Effector memory CD4-positive, alpha-beta T cell (primary cell): ENCODE measurements around the gene ACBD5.
A peak's percentile ranks its signal among the peaks of the same experiment; 100 is the strongest.
"Not testable (repeated sequence)": the region's sequence is repeated elsewhere in the genome, so short reads cannot be mapped to it uniquely, and the experiment has no call there.

ENCODE experiments used
- DNase-seq, 3 donors: peaks; one replicate each; pipeline ENCODE4 v3.0.0-alpha.2; 2020
- H3K27ac ChIP-seq: 2 replicates; pipeline ENCODE4 v1.7.0; 2013; ENCODE audit warnings: mild to moderate bottlenecking, low read length, moderate library complexity; ENCODE audit not compliant: insufficient read depth, poor library complexity, severe bottlenecking
- H3K27me3 ChIP-seq: replicated peaks from 2 replicates; pipeline ENCODE4 v1.7.0; 2013; ENCODE audit warnings: mild to moderate bottlenecking, low read length; ENCODE audit not compliant: insufficient read depth, control insufficient read depth, poor library complexity, severe bottlenecking
- H3K36me3 ChIP-seq: 2 replicates; pipeline ENCODE4 v1.7.0; 2013; ENCODE audit warnings: mild to moderate bottlenecking, low read length, moderate library complexity; ENCODE audit not compliant: control insufficient read depth, insufficient read depth
- H3K4me1 ChIP-seq: 2 replicates; pipeline ENCODE4 v1.7.0; 2013; ENCODE audit warnings: low read length, mild to moderate bottlenecking; ENCODE audit not compliant: control insufficient read depth, insufficient read depth, poor library complexity, severe bottlenecking
- H3K4me3 ChIP-seq: 2 replicates; pipeline ENCODE4 v1.7.0; 2013; ENCODE audit warnings: low read length, low read depth, mild to moderate bottlenecking; ENCODE audit not compliant: insufficient read depth, poor library complexity, severe bottlenecking
- H3K9me3 ChIP-seq: 2 replicates; pipeline ENCODE4 v1.7.0; 2013; ENCODE audit warnings: mild to moderate bottlenecking, low read length, moderate library complexity; ENCODE audit not compliant: control insufficient read depth

ACBD5 gene

GRCh38 chr10:27156566-27156965 lies 84.0 kb downstream of the ACBD5 start:
- not testable (repeated sequence) for H3K27me3 ChIP-seq, DNase-seq, H3K9me3 ChIP-seq, H3K36me3 ChIP-seq
- Histone ChIP-seq H3K4me1 (peaks cover 14% of the 10 kb centered on the region), H3K27ac (peak overlapping the region; percentile 100), H3K4me3 (peak overlapping the region; percentile 97)

DNA sequence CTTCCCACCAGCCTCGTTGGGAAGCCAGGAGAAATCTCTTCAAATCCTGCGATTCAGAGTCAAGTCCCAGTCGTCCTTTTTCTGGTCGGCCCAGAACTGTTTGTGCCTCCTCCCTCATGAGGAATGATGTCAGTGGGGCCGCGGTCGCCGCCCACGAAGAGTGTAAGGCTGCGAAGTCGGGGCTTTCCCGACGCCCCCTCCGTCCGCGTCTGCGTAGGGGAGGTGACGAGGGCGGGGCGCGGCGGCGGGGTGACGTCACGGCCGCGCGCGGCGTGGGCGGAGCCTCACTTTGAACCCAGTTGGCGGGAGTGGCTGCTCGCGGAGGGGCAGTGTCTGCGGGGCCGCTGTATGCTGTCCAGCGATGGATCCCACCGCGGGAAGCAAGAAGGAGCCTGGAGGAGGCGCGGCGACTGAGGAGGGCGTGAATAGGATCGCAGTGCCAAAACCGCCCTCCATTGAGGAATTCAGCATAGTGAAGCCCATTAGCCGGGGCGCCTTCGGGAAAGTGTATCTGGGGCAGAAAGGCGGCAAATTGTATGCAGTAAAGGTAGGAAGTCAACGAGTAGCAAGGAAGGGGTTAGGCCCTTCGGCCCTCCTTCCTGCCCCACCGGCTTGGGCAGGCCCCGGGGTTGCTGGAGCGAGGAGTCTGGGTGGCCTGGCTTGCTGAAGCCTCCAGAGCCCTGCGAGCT lies 85.4 kb downstream of the ACBD5 start, which contains the start of gene MASTL:
MASTL (plus strand) TSS at position 287 of the 689 bp plus-strand sequence; CDS start at position 362, 75 bp downstream.
- H3K9me3 ChIP-seq = no peaks in the 10 kb centered on the region
- peak within 1 kb of the TSS; percentile 97 for H3K4me3 ChIP-seq
- H3K4me1 ChIP-seq = peaks cover 19% of the 10 kb centered on the region
- H3K27me3 ChIP-seq = no peaks in the 10 kb centered on the region
- peak within 1 kb of the TSS; percentile 100 for H3K27ac ChIP-seq
- DNase-seq = peak; percentile 91 to 94 (median 93)
- peaks cover 3% of the 10 kb centered on the region for H3K36me3 ChIP-seq

GRCh38 chr10:27153845-27154193 lies 86.8 kb downstream of the ACBD5 start:
- Histone ChIP-seq H3K36me3 (peaks cover 2% of the 10 kb centered on the region), H3K4me1 (peaks cover 21% of the 10 kb centered on the region), H3K27me3 (no peaks in the 10 kb centered on the region), H3K4me3 (peak overlapping the region; percentile 97), H3K27ac (peak overlapping the region; percentile 100), H3K9me3 (no peaks in the 10 kb centered on the region)
- no peak for DNase-seq

- Histone ChIP-seq H3K4me1 (peaks cover 21% of the 10 kb centered on the region), H3K27me3 (no peaks in the 10 kb centered on the region), H3K27ac (peak overlapping the region; percentile 100), H3K9me3 (no peaks in the 10 kb centered on the region), H3K4me3 (peak overlapping the region; percentile 97), H3K36me3 (peaks cover 7% of the 10 kb centered on the region)
- DNase-seq = no peak
Measured at GRCh38 chr10:27153329-27153728, 87.3 kb downstream of the ACBD5 start.

GRCh38 chr10:27152687-27153086 lies 87.9 kb downstream of the ACBD5 start:
- Histone ChIP-seq H3K4me3 (peak overlapping the region; percentile 97), H3K9me3 (no peaks in the 10 kb centered on the region), H3K27ac (no peak overlapping the region), H3K27me3 (no peaks in the 10 kb centered on the region), H3K4me1 (peaks cover 21% of the 10 kb centered on the region), H3K36me3 (peaks cover 9% of the 10 kb centered on the region)
- no peak for DNase-seq

GRCh38 chr10:27150261-27150660 lies 90.3 kb downstream of the ACBD5 start:
- no peak overlapping the region for H3K4me3 ChIP-seq
- no peaks in the 10 kb centered on the region for H3K27me3 ChIP-seq
- no peaks in the 10 kb centered on the region for H3K9me3 ChIP-seq
- no peak for DNase-seq
- no peak overlapping the region for H3K27ac ChIP-seq
- H3K4me1 ChIP-seq = peaks cover 21% of the 10 kb centered on the region
- H3K36me3 ChIP-seq = peaks cover 33% of the 10 kb centered on the region

GRCh38 chr10:27147701-27148100 lies 92.9 kb downstream of the ACBD5 start:
- peaks cover 10% of the 10 kb centered on the region for H3K4me1 ChIP-seq
- no peak overlapping the region for H3K27ac ChIP-seq
- no peaks in the 10 kb centered on the region for H3K27me3 ChIP-seq
- no peak overlapping the region for H3K4me3 ChIP-seq
- no peak for DNase-seq
- no peaks in the 10 kb centered on the region for H3K9me3 ChIP-seq
- peaks cover 54% of the 10 kb centered on the region for H3K36me3 ChIP-seq

DNA sequence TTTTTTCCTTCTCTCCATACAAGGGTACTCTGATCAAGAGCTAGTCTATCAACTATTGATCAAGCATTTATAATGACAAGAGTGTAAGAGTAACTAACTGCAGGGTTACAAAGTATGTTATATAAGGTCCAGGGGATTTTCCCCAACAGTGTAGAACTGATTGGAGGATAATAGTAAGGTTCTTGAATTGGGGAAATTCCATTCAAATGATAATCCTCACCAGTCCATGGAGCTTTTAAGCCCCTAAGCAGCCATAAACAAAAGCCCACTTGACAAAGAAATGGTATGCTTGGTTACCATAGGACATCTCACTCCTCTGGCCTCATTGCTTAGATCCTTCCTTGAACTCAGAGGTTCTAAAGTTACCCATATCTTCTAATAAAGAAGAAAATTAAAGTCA lies 94.7 kb downstream of the ACBD5 start:
- no peaks in the 10 kb centered on the region for H3K9me3 ChIP-seq
- no peak overlapping the region for H3K4me3 ChIP-seq
- H3K27me3 ChIP-seq = no peaks in the 10 kb centered on the region
- H3K4me1 ChIP-seq = peaks cover 3% of the 10 kb centered on the region
- no peak overlapping the region for H3K27ac ChIP-seq
- no peak for DNase-seq
- peaks cover 65% of the 10 kb centered on the region for H3K36me3 ChIP-seq
